ENCODE results near the gene FZD10.

The FZD10 gene

GRCh38 chr12:130184404-130185090 is 22.3 kb downstream of the FZD10 start:
- no peak for DNase-seq

GRCh38 chr12:130185455-130186391 is 23.5 kb downstream of the FZD10 start:
- DNase-seq, result no peak

GRCh38 chr12:130186651-130187268 is 24.5 kb downstream of the FZD10 start:
- no peak for DNase-seq

- no peak for DNase-seq
Observed at GRCh38 chr12:130192642-130193345, 30.5 kb downstream of the FZD10 start.

- no peak for DNase-seq
Observed at GRCh38 chr12:130194154-130194553, 31.9 kb downstream of the FZD10 start.

- DNase-seq, result no peak
Observed at GRCh38 chr12:130195369-130195768, 33.1 kb downstream of the FZD10 start.

GRCh38 chr12:130195776-130196175 is 33.5 kb downstream of the FZD10 start:
- no peak for DNase-seq

GRCh38 chr12:130196827-130197226 is 34.6 kb downstream of the FZD10 start:
- no peak for DNase-seq

- DNase-seq, result no peak
Observed at GRCh38 chr12:130198026-130198662, 35.9 kb downstream of the FZD10 start.

GRCh38 chr12:130198663-130199060 is 36.4 kb downstream of the FZD10 start:
- DNase-seq, result no peak

- DNase-seq, result no peak
Observed at GRCh38 chr12:130199581-130200390, 37.5 kb downstream of the FZD10 start.

GRCh38 chr12:130200445-130200844 is 38.2 kb downstream of the FZD10 start:
- no peak for DNase-seq

GRCh38 chr12:130201037-130201436 is 38.8 kb downstream of the FZD10 start:
- no peak for DNase-seq

GRCh38 chr12:130202201-130202600 is 39.9 kb downstream of the FZD10 start:
- DNase-seq, result no peak

- DNase-seq, result no peak
Observed at GRCh38 chr12:130203151-130203550, 40.9 kb downstream of the FZD10 start.

- no peak for DNase-seq
Observed at GRCh38 chr12:130204541-130204953, 42.3 kb downstream of the FZD10 start.

- DNase-seq, result no peak
Observed at GRCh38 chr12:130205495-130205894, 43.2 kb downstream of the FZD10 start.

GRCh38 chr12:130212384-130212989 is 50.2 kb downstream of the FZD10 start:
- DNase-seq, result no peak

GRCh38 chr12:130213249-130213648 is 51.0 kb downstream of the FZD10 start:
- DNase-seq, result no peak

GRCh38 chr12:130214686-130215395 is 52.6 kb downstream of the FZD10 start:
- DNase-seq, result no peak
